ENCODE data around the gene ATXN2. TPM values are rescaled to one million over a fixed set of nuclear protein-coding genes. Genes with fewer than 3 reads are reported as not detected.
"Not testable (repeated sequence)": the region's sequence is repeated elsewhere in the genome, so short reads cannot be mapped to it uniquely, and the experiment has no call there.

ATXN2 gene
- polyA plus RNA-seq, 1 experiment, result 19.1 TPM

DNA sequence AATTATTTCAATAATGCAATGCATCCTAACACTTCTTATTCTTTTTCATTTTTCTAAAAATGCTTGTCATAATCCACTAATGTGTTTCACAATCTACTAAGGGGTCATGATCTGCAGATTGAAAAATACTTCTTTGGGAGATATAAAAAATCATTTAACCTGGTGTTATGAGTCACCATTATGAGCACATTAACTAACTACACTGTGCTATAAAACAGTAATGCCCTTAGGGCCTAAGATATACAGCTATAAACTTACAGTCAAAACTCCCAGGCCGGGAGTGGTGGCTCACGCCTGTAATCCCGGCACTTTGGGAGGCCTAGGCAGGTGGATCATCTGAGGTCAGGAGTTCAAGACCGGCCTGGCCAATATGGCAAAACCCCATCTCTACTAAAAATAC is 14.2 kb downstream of the ATXN2 start:
- POLR2A ChIA-PET, result no interaction called here
- Histone ChIP-seq H3K9me3 (ENCODE audit: control insufficient read depth, insufficient read depth, low read length) (no peaks in the 10 kb centered on the region; the same call in 1 of the 2 replicates), H3K27ac (ENCODE audit: low read depth, low read length) (no peak overlapping the region), H3K4me3 (ENCODE audit: low read depth, low read length) (no peak overlapping the region), H3K27me3 (ENCODE audit: control insufficient read depth, insufficient read depth, low read length) (no peaks in the 10 kb centered on the region)
- TF ChIP-seq, protein P1, sequence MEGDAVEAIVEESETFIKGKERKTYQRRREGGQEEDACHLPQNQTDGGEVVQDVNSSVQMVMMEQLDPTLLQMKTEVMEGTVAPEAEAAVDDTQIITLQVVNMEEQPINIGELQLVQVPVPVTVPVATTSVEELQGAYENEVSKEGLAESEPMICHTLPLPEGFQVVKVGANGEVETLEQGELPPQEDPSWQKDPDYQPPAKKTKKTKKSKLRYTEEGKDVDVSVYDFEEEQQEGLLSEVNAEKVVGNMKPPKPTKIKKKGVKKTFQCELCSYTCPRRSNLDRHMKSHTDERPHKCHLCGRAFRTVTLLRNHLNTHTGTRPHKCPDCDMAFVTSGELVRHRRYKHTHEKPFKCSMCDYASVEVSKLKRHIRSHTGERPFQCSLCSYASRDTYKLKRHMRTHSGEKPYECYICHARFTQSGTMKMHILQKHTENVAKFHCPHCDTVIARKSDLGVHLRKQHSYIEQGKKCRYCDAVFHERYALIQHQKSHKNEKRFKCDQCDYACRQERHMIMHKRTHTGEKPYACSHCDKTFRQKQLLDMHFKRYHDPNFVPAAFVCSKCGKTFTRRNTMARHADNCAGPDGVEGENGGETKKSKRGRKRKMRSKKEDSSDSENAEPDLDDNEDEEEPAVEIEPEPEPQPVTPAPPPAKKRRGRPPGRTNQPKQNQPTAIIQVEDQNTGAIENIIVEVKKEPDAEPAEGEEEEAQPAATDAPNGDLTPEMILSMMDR (IDR thresholded peaks at IDR 0.05; ENCODE audit: low read depth, low read length), result no peak
- CTCF ChIA-PET, result no interaction called here
- DNase-seq (ENCODE audit: low read depth, low spot score), result no peak

DNA sequence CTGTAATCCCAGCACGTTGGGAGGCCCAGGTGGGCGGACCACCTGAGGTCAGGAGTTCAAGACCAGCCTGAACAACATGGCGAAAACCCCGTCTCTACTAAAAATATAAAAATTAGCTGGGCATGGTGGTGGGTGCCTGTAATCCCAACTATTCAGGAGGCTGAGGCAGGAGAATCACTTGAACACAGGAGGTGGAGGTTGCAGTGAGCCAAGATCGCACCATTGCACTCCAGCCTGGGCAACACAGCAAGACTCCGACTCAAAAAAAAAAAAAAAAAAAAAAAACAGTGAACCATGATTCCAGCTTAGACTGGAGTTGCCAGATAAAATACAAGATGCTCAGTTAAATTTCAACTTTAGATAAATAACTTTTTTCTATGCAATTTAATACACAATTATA is 15.6 kb downstream of the ATXN2 start:
- not testable (repeated sequence) for H3K9me3 ChIP-seq (ENCODE audit: control insufficient read depth, insufficient read depth, low read length); H3K27ac ChIP-seq (ENCODE audit: low read depth, low read length); H3K4me3 ChIP-seq (ENCODE audit: low read depth, low read length); H3K27me3 ChIP-seq (ENCODE audit: control insufficient read depth, insufficient read depth, low read length); DNase-seq (ENCODE audit: low read depth, low spot score)
- ChIA-PET CTCF (interaction anchor here (0.6 to 1.1 kb wide), 2 partner anchors 55 to 132 kb away, joined by 3 read pairs; no protein-coding TSS in a partner anchor), POLR2A (interaction anchor here (0.6 kb wide), 1 partner anchor 39 kb away, joined by 4 read pairs; no protein-coding TSS in a partner anchor)

DNA sequence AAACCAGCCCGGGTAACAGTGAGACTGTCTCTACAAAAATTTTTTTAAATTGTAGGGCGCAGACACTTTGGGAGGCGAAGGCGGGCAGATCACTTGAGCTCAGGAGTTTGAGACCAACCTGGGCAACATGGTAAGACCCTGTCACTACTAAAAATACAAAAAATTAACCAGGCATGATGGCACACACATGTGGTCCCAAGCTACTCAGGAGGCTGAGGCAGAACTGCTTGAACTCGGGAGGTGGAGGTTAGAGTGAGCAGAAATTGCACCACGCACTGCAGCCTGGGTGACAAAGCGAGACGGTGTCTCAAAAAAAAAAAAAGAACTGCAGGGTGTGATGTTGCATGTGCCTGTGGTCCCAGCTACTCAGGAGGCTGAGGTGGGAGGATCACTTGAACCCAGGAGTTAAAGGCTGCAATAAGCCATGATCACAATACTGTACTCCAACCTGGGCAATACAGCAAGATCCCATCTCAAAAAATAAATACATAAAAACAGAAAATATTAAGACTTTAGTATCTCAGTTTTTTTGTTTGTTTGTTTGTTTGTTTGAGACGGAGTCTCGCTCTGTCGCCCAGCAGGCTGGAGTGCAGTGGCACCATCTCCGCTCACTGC is 16.9 kb downstream of the ATXN2 start:
- DNase-seq (ENCODE audit: low read depth, low spot score), result no peak
- H3K9me3 ChIP-seq (ENCODE audit: control insufficient read depth, insufficient read depth, low read length), result no peaks in the 10 kb centered on the region; the same call in 1 of the 2 replicates
- POLR2A ChIA-PET, result no interaction called here
- TF ChIP-seq, protein P1 (IDR thresholded peaks at IDR 0.05; ENCODE audit: low read depth, low read length), result no peak
- H3K27me3 ChIP-seq (ENCODE audit: control insufficient read depth, insufficient read depth, low read length), result no peaks in the 10 kb centered on the region
- H3K27ac ChIP-seq (ENCODE audit: low read depth, low read length), result no peak overlapping the region
- no peak overlapping the region for H3K4me3 ChIP-seq (ENCODE audit: low read depth, low read length)
- CTCF ChIA-PET, result no interaction called here

DNA sequence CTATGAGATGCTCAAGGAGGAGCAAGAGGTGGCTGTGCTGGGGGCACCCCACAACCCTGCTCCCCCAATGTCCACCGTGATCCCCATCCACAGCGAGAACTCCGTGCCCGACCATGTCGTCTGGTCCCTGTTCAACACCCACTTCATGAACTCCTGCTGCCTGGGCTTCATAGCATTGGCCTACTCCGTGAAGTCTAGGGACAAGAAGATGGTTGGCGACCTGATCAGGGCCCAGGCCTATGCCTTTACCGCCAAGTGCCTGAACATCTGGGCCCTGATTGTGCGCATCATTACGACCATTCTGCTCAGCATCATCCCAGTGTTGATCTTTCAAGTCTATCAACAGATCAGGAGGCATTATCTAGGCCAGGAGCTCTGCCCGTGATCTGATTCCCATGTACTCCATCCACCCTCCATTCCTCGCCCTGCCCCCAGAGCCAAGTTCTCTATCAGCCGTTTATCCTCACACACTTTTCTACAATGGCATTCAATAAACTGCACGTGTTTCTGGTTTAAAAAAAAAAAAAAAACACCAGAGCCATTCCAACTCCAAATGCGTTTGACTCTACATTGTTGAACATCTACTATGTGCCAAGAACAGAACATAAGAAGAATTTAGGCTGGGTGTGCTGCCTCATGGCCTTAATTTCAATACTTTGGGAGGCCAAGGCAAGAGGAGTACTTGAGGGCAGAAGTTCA is 17.5 kb downstream of the ATXN2 start:
- TF ChIP-seq, protein P1 (IDR thresholded peaks at IDR 0.05; ENCODE audit: low read depth, low read length), result no peak
- Histone ChIP-seq H3K27ac (ENCODE audit: low read depth, low read length) (no peak overlapping the region), H3K9me3 (ENCODE audit: control insufficient read depth, insufficient read depth, low read length) (no peaks in the 10 kb centered on the region; the same call in 1 of the 2 replicates), H3K4me3 (ENCODE audit: low read depth, low read length) (no peak overlapping the region), H3K27me3 (ENCODE audit: control insufficient read depth, insufficient read depth, low read length) (no peaks in the 10 kb centered on the region)
- DNase-seq (ENCODE audit: low read depth, low spot score), result no peak
- ChIA-PET CTCF (no interaction called here), POLR2A (no interaction called here)

DNA sequence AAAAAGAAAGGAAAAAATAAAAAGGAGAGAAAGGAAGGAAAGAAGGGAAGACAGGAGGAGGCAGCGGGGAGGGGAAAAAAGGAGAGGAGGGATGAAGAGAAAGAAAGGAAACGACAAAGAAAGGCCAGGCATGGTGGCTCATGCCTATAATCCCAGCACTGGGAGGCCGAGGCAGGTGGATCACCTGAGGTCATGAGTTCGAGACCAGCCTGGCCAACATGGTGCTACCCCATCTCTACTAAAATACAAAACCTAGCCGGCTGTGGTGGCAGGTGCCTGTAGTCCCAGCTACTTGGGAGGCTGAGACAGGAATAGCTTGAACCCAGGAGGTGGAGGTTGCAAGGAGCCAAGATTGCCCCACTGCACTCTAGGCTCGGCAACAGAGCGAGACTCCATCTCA is 18.4 kb downstream of the ATXN2 start:
- no peak overlapping the region for H3K4me3 ChIP-seq (ENCODE audit: low read depth, low read length)
- ChIA-PET POLR2A (no interaction called here), CTCF (no interaction called here)
- H3K9me3 ChIP-seq (ENCODE audit: control insufficient read depth, insufficient read depth, low read length), result no peaks in the 10 kb centered on the region; the same call in 1 of the 2 replicates
- DNase-seq (ENCODE audit: low read depth, low spot score), result no peak
- TF ChIP-seq, protein P1 (IDR thresholded peaks at IDR 0.05; ENCODE audit: low read depth, low read length), result no peak
- H3K27ac ChIP-seq (ENCODE audit: low read depth, low read length), result no peak overlapping the region
- H3K27me3 ChIP-seq (ENCODE audit: control insufficient read depth, insufficient read depth, low read length), result no peaks in the 10 kb centered on the region

Data from AG04450 (cell line).